SK-N-SH (cell line): ENCODE results near the gene PLIN4. TPM values are rescaled to one million over a fixed set of nuclear protein-coding genes. Genes with fewer than 3 reads are reported as not detected.

Experiments used
- CTCF ChIA-PET: fragments of 300-600, 350-600 bp; formaldehyde crosslinking; extraction: SDS; loops from one replicate; lab custom pipeline; 2021; lab: Yijun Ruan, JAX
- POLR2A ChIA-PET: fragments of 350-600 bp; sonication (Branson Sonifier 250); formaldehyde crosslinking; extraction: SDS; loops from one replicate; lab custom pipeline; 2020; ENCODE audit warnings: antibody characterized with exemption, inconsistent platforms; lab: Yijun Ruan, JAX
- DNase-seq: peaks from one replicate; pipeline ENCODE4 v3.0.0; 2012
- H2AFZ ChIP-seq: fragments of 200-600 bp; sonication (generic); 2 replicates; pipeline ENCODE4 v1.8.1; 2016; ENCODE audit warnings: antibody characterized with exemption, mild to moderate bottlenecking, low read depth
- H3F3A ChIP-seq: fragments of 200-600 bp; sonication (generic); replicated peaks from 2 replicates; pipeline ENCODE3; 2016; ENCODE audit warnings: antibody characterized with exemption, mild to moderate bottlenecking; ENCODE audit not compliant: insufficient read depth
- H3K27ac ChIP-seq, 2 experiments: fragments of 200-500 bp in 1 of 2; fragments of 200-600 bp in 1 of 2; sonication (Bioruptor generic) in 1 of 2; sonication (generic), shearing (Covaris generic) in 1 of 2; 2 replicates each; pipeline versions ENCODE4 v1.5.1 to v1.6.1; 2014 to 2016; ENCODE audit warnings: low read depth in 2 of 2, inconsistent platforms in 1 of 2, low read length in 1 of 2, mild to moderate bottlenecking in 1 of 2, mixed read lengths in 1 of 2
- H3K27me3 ChIP-seq: fragments of 200-600 bp; sonication (generic), shearing (Covaris generic); 2 replicates; pipeline ENCODE4 v1.6.1; 2016; ENCODE audit warnings: mixed run types; ENCODE audit not compliant: insufficient read depth
- H3K36me3 ChIP-seq, 2 experiments: fragments of 200-500 bp in 1 of 2; fragments of 200-600 bp in 1 of 2; sonication (Bioruptor generic) in 1 of 2; sonication (generic) in 1 of 2; replicated peaks in 1 of 2; 2 replicates each; pipeline versions ENCODE3 to v1.5.1; 2014 to 2016; ENCODE audit warnings: low read length in 1 of 2, mild to moderate bottlenecking in 1 of 2; ENCODE audit not compliant: insufficient read depth in 2 of 2, control insufficient read depth in 1 of 2
- H3K4me1 ChIP-seq, 2 experiments: fragments of 200-500 bp in 1 of 2; fragments of 200-600 bp in 1 of 2; sonication (Bioruptor generic) in 1 of 2; sonication (generic), shearing (Covaris generic) in 1 of 2; 2 replicates each; pipeline versions ENCODE4 v1.5.1 to v1.6.1; 2014 to 2016; ENCODE audit warnings: low read depth in 1 of 2, low read length in 1 of 2, mixed run types in 1 of 2; ENCODE audit not compliant: insufficient read depth in 2 of 2, control insufficient read depth in 1 of 2
- H3K4me2 ChIP-seq: fragments of 200-600 bp; sonication (generic), shearing (Covaris generic); 2 replicates; pipeline ENCODE4 v1.6.1; 2017; ENCODE audit warnings: mixed run types
- H3K4me3 ChIP-seq, 2 experiments: fragments of 200-500 bp in 1 of 2; fragments of 200-600 bp in 1 of 2; sonication (Bioruptor generic) in 1 of 2; sonication (generic), shearing (Covaris generic) in 1 of 2; 2 replicates each; pipeline versions ENCODE4 v1.5.1 to v1.8.1; 2014 to 2016; ENCODE audit warnings: low read depth in 2 of 2, inconsistent platforms in 1 of 2, low read length in 1 of 2, mild to moderate bottlenecking in 1 of 2, mixed read lengths in 1 of 2, moderate library complexity in 1 of 2
- H3K79me2 ChIP-seq: fragments of 200-600 bp; sonication (generic); 2 replicates; pipeline ENCODE4 v1.8.1; 2017; ENCODE audit warnings: mild to moderate bottlenecking; ENCODE audit not compliant: insufficient read depth
- H3K9ac ChIP-seq: fragments of 200-600 bp; sonication (generic); 2 replicates; pipeline ENCODE4 v1.6.1; 2017; ENCODE audit warnings: mixed run types
- H3K9me2 ChIP-seq: fragments of 200-600 bp; sonication (generic); 2 replicates; pipeline ENCODE4 v1.6.1; 2017; ENCODE audit warnings: mixed run types
- H3K9me3 ChIP-seq: fragments of 200-600 bp; sonication (generic); 2 replicates; pipeline ENCODE4 v1.6.1; 2017; ENCODE audit warnings: mixed run types, mild to moderate bottlenecking, moderate library complexity
- H4K20me1 ChIP-seq: fragments of 200-600 bp; sonication (generic); 2 replicates; pipeline ENCODE4 v1.6.1; 2017; ENCODE audit warnings: mild to moderate bottlenecking, mixed run types; ENCODE audit not compliant: insufficient read depth
- ELF1 ChIP-seq: IDR thresholded peaks from 2 replicates; pipeline ENCODE4 v1.4.0; 2012
- EP300 ChIP-seq, 2 experiments: IDR thresholded peaks; 2 replicates each; pipeline versions ENCODE4 v1.4.0 to v1.6.1; 2012; ENCODE audit warnings: borderline replicate concordance in 1 of 2, low read depth in 1 of 2, low read length in 1 of 2
- FOXJ3 ChIP-seq: sonication (generic); formaldehyde crosslinking; IDR thresholded peaks from 2 replicates; pipeline ENCODE4 v1.5.1; 2020; ENCODE audit warnings: mild to moderate bottlenecking, missing genetic modification reagents
- FOXM1 ChIP-seq: IDR thresholded peaks from 2 replicates; pipeline ENCODE4 v1.4.0; 2012; ENCODE audit warnings: low read depth, mild to moderate bottlenecking
- GABPA ChIP-seq: IDR thresholded peaks from 2 replicates; pipeline ENCODE4 v1.4.0; 2012; ENCODE audit warnings: low read depth, mild to moderate bottlenecking
- MAX ChIP-seq: IDR thresholded peaks from 2 replicates; pipeline ENCODE4 v1.4.0; 2012; ENCODE audit warnings: low read depth
- MEF2A ChIP-seq: IDR thresholded peaks from 2 replicates; pipeline ENCODE4 v1.4.0; 2012; ENCODE audit warnings: low read depth, borderline replicate concordance
- MXI1 ChIP-seq: IDR thresholded peaks from 2 replicates; pipeline ENCODE4 v1.6.1; 2012; ENCODE audit warnings: mild to moderate bottlenecking, low read depth, low read length, improper control_type of control experiment
- NFIC ChIP-seq: IDR thresholded peaks from 2 replicates; pipeline ENCODE4 v1.4.0; 2012; ENCODE audit warnings: borderline replicate concordance
- PBX3 ChIP-seq: IDR thresholded peaks from 2 replicates; pipeline ENCODE4; 2012
- POLR2AphosphoS5 ChIP-seq: IDR thresholded peaks from 2 replicates; pipeline ENCODE4 v1.6.1; 2012; ENCODE audit warnings: low read depth, low read length
- REST ChIP-seq: IDR thresholded peaks from 2 replicates; pipeline ENCODE4 v1.6.1; 2012; ENCODE audit warnings: mild to moderate bottlenecking, low read depth, low read length, moderate library complexity
- RXRA ChIP-seq: IDR thresholded peaks from 2 replicates; pipeline ENCODE4 v1.4.0; 2012; ENCODE audit warnings: low read depth, mild to moderate bottlenecking, borderline replicate concordance
- SIN3A ChIP-seq: IDR thresholded peaks from 2 replicates; pipeline ENCODE4 v1.6.1; 2012; ENCODE audit warnings: low read depth, mild to moderate bottlenecking, low read length, moderate library complexity, borderline replicate concordance
- TAF1 ChIP-seq: IDR thresholded peaks from 2 replicates; pipeline ENCODE4 v1.6.1; 2012; ENCODE audit warnings: low read depth, mild to moderate bottlenecking, low read length, moderate library complexity, borderline replicate concordance
- TEAD4 ChIP-seq: IDR thresholded peaks from 2 replicates; pipeline ENCODE4 v1.4.0; 2012; ENCODE audit warnings: mild to moderate bottlenecking, borderline replicate concordance; ENCODE audit not compliant: insufficient read depth
- USF1 ChIP-seq: IDR thresholded peaks from 2 replicates; pipeline ENCODE4 v1.4.0; 2012; ENCODE audit warnings: low read depth, borderline replicate concordance
- USF2 ChIP-seq: fragments of 150-350 bp; IDR thresholded peaks from 2 replicates; pipeline ENCODE4 v1.6.1; 2017; ENCODE audit warnings: antibody characterized with exemption, low read length, low read depth, borderline replicate concordance
- YY1 ChIP-seq: IDR thresholded peaks from 2 replicates; pipeline ENCODE4 v1.4.0; 2012; ENCODE audit warnings: low read depth, mild to moderate bottlenecking
- ZBTB33 ChIP-seq: IDR thresholded peaks from 2 replicates; pipeline ENCODE4 v1.4.0; 2012; ENCODE audit warnings: low read depth, borderline replicate concordance
- WGBS: methylation state at CpG from one replicate; pipeline ENCODE4 v1.1.6; 2017; ENCODE audit warnings: low lambda C conversion rate; 5-methylcytosine and 5-hydroxymethylcytosine counted together
- polyA plus RNA-seq, 3 experiments: library from polyadenylated mRNA; depleted of rRNA; stranded (reverse); fragments of >200 nt; gene quantifications; 2 replicates each; pipeline ENCODE4 v1.2.3, GENCODE V29; 2012

Gene PLIN4
- polyA plus RNA-seq, 1 of the 3 experiments (the other 2 are of a cell fraction) = 0.07 TPM

- Histone ChIP-seq H3K4me2 (peak within 1 kb of the TSS; percentile 100), H4K20me1 (peaks cover 20% of the 10 kb centered on the region; the same call in 1 of the 2 replicates), H3K9me2 (no peaks in the 10 kb centered on the region), H3F3A (peaks cover 3% of the 10 kb centered on the region), H3K27me3 (no peaks in the 10 kb centered on the region), H2AFZ (peak within 1 kb of the TSS; percentile 92), H3K4me3 (peak within 1 kb of the TSS; percentile 58 to 87), H3K9me3 (no peaks in the 10 kb centered on the region), H3K79me2 (peaks cover 32% of the 10 kb centered on the region), H3K27ac (peak within 1 kb of the TSS; percentile 83 to 89), H3K9ac (peak within 1 kb of the TSS; percentile 88), H3K36me3 (peaks cover 8 to 13% of the 10 kb centered on the region in 2 experiments), H3K4me1 (peaks cover 6 to 13% of the 10 kb centered on the region in 2 experiments; a peak in 2 of 4 replicates)
- ChIA-PET POLR2A (interaction anchor here (1.4 kb wide), 1 partner anchor 17 kb away, joined by 7 read pairs; no protein-coding TSS in a partner anchor), CTCF (interaction anchor here (0.6 to 1.1 kb wide), 2 partner anchors 56 to 99 kb away, joined by 3 read pairs; partner anchors contain the start of gene CHAF1A)
- 10% methylated on average over 50 of the region's 52 CpGs for WGBS
- TF ChIP-seq USF1 = peak; percentile 96
- no peak for TF ChIP-seq RXRA
- TF ChIP-seq NFIC = no peak
- no peak for TF ChIP-seq TEAD4
- TF ChIP-seq TAF1 = peak; percentile 69
- TF ChIP-seq FOXM1 = no peak
- TF ChIP-seq SIN3A = peak; percentile 85
- TF ChIP-seq MAX = peak; percentile 95
- peak; percentile 45 for TF ChIP-seq REST
- TF ChIP-seq GABPA = peak; percentile 86
- peak; percentile 21; the same call in 1 of the 2 replicates for TF ChIP-seq ZBTB33
- TF ChIP-seq MEF2A = no peak
- 0 out of 2 replicates have a peak, but pooled peaks have one; percentile 6 for TF ChIP-seq PBX3
- TF ChIP-seq FOXJ3 (CRISPR knock-in tag) = peak; percentile 48; the same call in 1 of the 2 replicates
- TF ChIP-seq EP300 (IDR thresholded peaks at IDR 0.05; ENCODE audit: borderline replicate concordance in 1 of 2, low read depth in 1 of 2, low read length in 1 of 2) = peak in 1 of 2 experiments; percentile 29; a peak in 1 of 4 replicates
- no peak for TF ChIP-seq YY1
- TF ChIP-seq ELF1 = peak; percentile 94
- no peak for TF ChIP-seq USF2
- TF ChIP-seq POLR2AphosphoS5 = peak; percentile 44
- peak; percentile 83 for TF ChIP-seq MXI1
- DNase-seq = peak; percentile 92
Measured at GRCh38 chr19:4457654-4458395, 60.5 kb downstream of the PLIN4 start, which contains the start of gene UBXN6. Gene UBXN6, minus strand, starts transcription at chr19:4457794. Its CDS starts 97 bp downstream, at chr19:4457697.
